ENCODE measurements around the gene RPL36AL.

GRCh38 chr14:49578141-49578540 lies 42.3 kb downstream of the RPL36AL start:
- TF ChIP-seq CTCF (IDR thresholded peaks at IDR 0.05) = no peak
- no peak for TF ChIP-seq POLR2A (IDR thresholded peaks at IDR 0.05)

Measured in ovary (tissue), 3 donors.